H1 (cell line): ENCODE results near the gene LCE1E. TPM values are rescaled to one million over a fixed set of nuclear protein-coding genes. Genes with fewer than 3 reads are reported as not detected.

Experiments
- CTCF ChIA-PET: fragments of 300-600 bp; sonication (Branson Sonifier 250); formaldehyde crosslinking; loops from one replicate; lab custom pipeline; 2021; ENCODE audit not compliant: partially characterized antibody; lab: Charles Lee
- POLR2A ChIA-PET: fragments of 300-600 bp; sonication (Branson Sonifier 250); formaldehyde crosslinking; loops from one replicate; lab custom pipeline; 2021; ENCODE audit warnings: inconsistent platforms; ENCODE audit not compliant: partially characterized antibody; lab: Charles Lee
- DNase-seq, 2 experiments: peaks; one replicate each; pipeline versions ENCODE4 v3.0.0 to v3.0.0-alpha.2; 2010 to 2022; ENCODE audit warnings: low spot score in 2 of 2, low read depth in 1 of 2, mixed read lengths in 1 of 2
- FAIRE-seq: peaks from 2 replicates; lab custom pipeline; 2011; peaks lifted over from hg19 to GRCh38; lab: Jason Lieb, UNC
- H2AFZ ChIP-seq: 2 replicates; pipeline ENCODE4 v1.8.1; 2012; ENCODE audit warnings: low read length, inconsistent platforms
- H2AK5ac ChIP-seq: 2 replicates; pipeline ENCODE4 v1.6.1; 2013; ENCODE audit warnings: low read depth, low read length
- H2BK120ac ChIP-seq: replicated peaks from 2 replicates; pipeline ENCODE3; 2013; ENCODE audit warnings: low read depth, low read length, inconsistent platforms
- H2BK12ac ChIP-seq: 2 replicates; pipeline ENCODE4 v1.6.1; 2013; ENCODE audit warnings: low read depth, low read length
- H2BK15ac ChIP-seq: 2 replicates; pipeline ENCODE4 v1.6.1; 2013; ENCODE audit warnings: low read length
- H2BK20ac ChIP-seq: 2 replicates; pipeline ENCODE4 v1.6.1; 2013; ENCODE audit warnings: low read length
- H2BK5ac ChIP-seq: 2 replicates; pipeline ENCODE4 v1.6.1; 2013; ENCODE audit warnings: low read depth, low read length
- H3K14ac ChIP-seq: 2 replicates; pipeline ENCODE4 v1.6.1; 2013; ENCODE audit warnings: inconsistent platforms; ENCODE audit not compliant: insufficient read length
- H3K18ac ChIP-seq: 2 replicates; pipeline ENCODE4 v1.6.1; 2013; ENCODE audit warnings: low read length; ENCODE audit errors: extremely low read depth
- H3K23ac ChIP-seq: 2 replicates; pipeline ENCODE4 v1.6.1; 2013; ENCODE audit warnings: inconsistent platforms; ENCODE audit not compliant: insufficient read length
- H3K23me2 ChIP-seq: 2 replicates; pipeline ENCODE4 v1.6.1; 2013; ENCODE audit warnings: low read depth, low read length
- H3K27ac ChIP-seq: 2 replicates; pipeline ENCODE4 v1.6.1; 2011; ENCODE audit warnings: low read depth, low read length, inconsistent platforms
- H3K27me3 ChIP-seq, 4 experiments: replicated peaks in 1 of 4; 1 replicate in 1 of 4; 2 replicates in 3 of 4; pipeline versions ENCODE4 v1.6.1 to v1.8.1; 2011 to 2013; ENCODE audit warnings: low read length in 3 of 4, mild to moderate bottlenecking in 3 of 4, inconsistent platforms in 2 of 4, mixed read lengths in 2 of 4, moderate library complexity in 1 of 4; ENCODE audit not compliant: control insufficient read depth in 3 of 4, insufficient read depth in 3 of 4; ENCODE audit errors: extremely low read depth in 1 of 4
- H3K36me3 ChIP-seq, 4 experiments: 2 replicates each; pipeline versions ENCODE4 v1.6.1 to v1.8.1; 2011 to 2013; ENCODE audit warnings: mild to moderate bottlenecking in 4 of 4, low read length in 3 of 4, moderate library complexity in 2 of 4, control low read depth in 1 of 4, inconsistent platforms in 1 of 4; ENCODE audit not compliant: insufficient read depth in 4 of 4, control insufficient read depth in 2 of 4
- H3K4ac ChIP-seq: replicated peaks from 2 replicates; pipeline ENCODE3; 2013; ENCODE audit warnings: low read length, low read depth, mixed read lengths, inconsistent platforms; ENCODE audit not compliant: insufficient read length
- H3K4me1 ChIP-seq, 4 experiments: replicated peaks in 1 of 4; 1 replicate in 1 of 4; 2 replicates in 3 of 4; pipeline versions ENCODE4 v1.6.1 to v1.8.1; 2011 to 2013; ENCODE audit warnings: low read length in 3 of 4, inconsistent platforms in 2 of 4, mixed read lengths in 1 of 4; ENCODE audit not compliant: insufficient read depth in 4 of 4, control insufficient read depth in 3 of 4
- H3K4me2 ChIP-seq, 2 experiments: 2 replicates each; pipeline versions ENCODE4 v1.6.1 to v1.8.1; 2011 to 2013; ENCODE audit warnings: low read depth in 2 of 2, low read length in 2 of 2, control low read depth in 1 of 2, inconsistent platforms in 1 of 2, mild to moderate bottlenecking in 1 of 2; ENCODE audit not compliant: insufficient read depth in 1 of 2
- H3K4me3 ChIP-seq, 4 experiments: fragments of 200-600, 300-600 bp in 1 of 4; sonication (generic), shearing (Covaris generic), sonication (Bioruptor Twin) in 1 of 4; 2 replicates each; pipeline versions ENCODE4 v1.5.1 to v1.8.1; 2011 to 2016; ENCODE audit warnings: low read length in 4 of 4, low read depth in 3 of 4, control low read depth in 2 of 4, inconsistent platforms in 2 of 4, mild to moderate bottlenecking in 2 of 4, mixed read lengths in 1 of 4, moderate library complexity in 1 of 4; ENCODE audit not compliant: insufficient read depth in 2 of 4; ENCODE audit errors: extremely low read depth in 1 of 4
- H3K56ac ChIP-seq: replicated peaks from 2 replicates; pipeline ENCODE3; 2013; ENCODE audit warnings: low read depth, mild to moderate bottlenecking, mixed read lengths, low read length, inconsistent platforms; ENCODE audit not compliant: insufficient read length
- H3K79me1 ChIP-seq: 2 replicates; pipeline ENCODE4 v1.6.1; 2013; ENCODE audit warnings: low read depth, low read length, control low read depth
- H3K79me2 ChIP-seq, 2 experiments: 2 replicates each; pipeline versions ENCODE4 v1.6.1 to v1.8.1; 2012 to 2013; ENCODE audit warnings: low read length in 2 of 2, mild to moderate bottlenecking in 2 of 2, inconsistent platforms in 1 of 2; ENCODE audit not compliant: insufficient read depth in 2 of 2, control insufficient read depth in 1 of 2
- H3K9ac ChIP-seq, 4 experiments: replicated peaks in 1 of 4; 1 replicate in 1 of 4; 2 replicates in 3 of 4; pipeline versions ENCODE4 v1.6.1 to v1.8.1; 2011 to 2013; ENCODE audit warnings: low read depth in 3 of 4, low read length in 3 of 4, control low read depth in 2 of 4, mild to moderate bottlenecking in 2 of 4, moderate library complexity in 2 of 4, inconsistent platforms in 1 of 4; ENCODE audit errors: extremely low read depth in 1 of 4
- H3K9me3 ChIP-seq, 2 experiments: 2 replicates each; pipeline versions ENCODE4 v1.6.1 to v1.8.1; 2012 to 2013; ENCODE audit warnings: mild to moderate bottlenecking in 2 of 2, moderate library complexity in 2 of 2, control low read depth in 1 of 2, inconsistent platforms in 1 of 2, low read depth in 1 of 2, low read length in 1 of 2, mixed read lengths in 1 of 2; ENCODE audit not compliant: insufficient read depth in 2 of 2
- H4K20me1 ChIP-seq, 2 experiments: replicated peaks in 1 of 2; 2 replicates each; pipeline versions ENCODE3 to v1.8.1; 2011 to 2013; ENCODE audit warnings: inconsistent platforms in 2 of 2, low read length in 2 of 2, mild to moderate bottlenecking in 1 of 2; ENCODE audit not compliant: insufficient read depth in 2 of 2, control insufficient read depth in 1 of 2
- H4K5ac ChIP-seq: 2 replicates; pipeline ENCODE4 v1.6.1; 2013; ENCODE audit warnings: low read length, low read depth, mixed read lengths, inconsistent platforms; ENCODE audit not compliant: insufficient read length
- H4K8ac ChIP-seq: 2 replicates; pipeline ENCODE4 v1.8.0; 2013; ENCODE audit warnings: mild to moderate bottlenecking, moderate library complexity, low read length, inconsistent platforms; ENCODE audit not compliant: insufficient read depth; ENCODE audit errors: extremely low read depth
- H4K91ac ChIP-seq: replicated peaks from 2 replicates; pipeline ENCODE3; 2013; ENCODE audit warnings: low read length, mixed read lengths, inconsistent platforms; ENCODE audit not compliant: insufficient read length
- CREB1 ChIP-seq: IDR thresholded peaks from 2 replicates; pipeline ENCODE4 v1.6.1; 2012; ENCODE audit warnings: inconsistent platforms
- HDAC6 ChIP-seq: IDR thresholded peaks from one replicate; pipeline ENCODE4 v1.7.1; 2012; ENCODE audit warnings: low read depth, mild to moderate bottlenecking, inconsistent platforms, low read length, moderate library complexity
- RFX5 ChIP-seq: IDR thresholded peaks from 2 replicates; pipeline ENCODE4 v1.6.1; 2011; ENCODE audit warnings: low read depth, low read length, improper control_type of control experiment, borderline replicate concordance
- TEAD4 ChIP-seq: IDR thresholded peaks from 2 replicates; pipeline ENCODE4 v1.6.1; 2012; ENCODE audit warnings: low read depth, low read length, inconsistent platforms, mixed read lengths
- WGBS, 2 experiments: shearing (Covaris generic) in 1 of 2; methylation state at CpG; one replicate each; pipeline versions ENCODE4 v1.1.6 to v1.1.7; 2013 to 2015; ENCODE audit warnings: low lambda C conversion rate in 2 of 2, mixed read lengths in 2 of 2, inconsistent platforms in 1 of 2, low coverage in 1 of 2, missing lambda C conversion rate in 1 of 2; ENCODE audit not compliant: insufficient replicate concordance in 2 of 2, insufficient coverage in 1 of 2, insufficient read length in 1 of 2; ENCODE audit errors: extremely low coverage in 1 of 2, missing lambda C conversion rate in 1 of 2; 5-methylcytosine and 5-hydroxymethylcytosine counted together
- polyA plus RNA-seq, 7 experiments: library from polyadenylated mRNA; depleted of rRNA in 3 of 7; stranded (reverse) in 5 of 7; unstranded in 2 of 7; fragments of >200 nt in 5 of 7; fragments of 200-250 nt in 2 of 7; gene quantifications; 1 replicate in 5 of 7; 2 replicates in 1 of 7; 4 replicates in 1 of 7; pipeline versions ENCODE4 v1.2.1 to v1.2.3, GENCODE V29; 2011 to 2013; ENCODE audit warnings: missing spikeins in 2 of 7, mixed read lengths in 2 of 7
- total RNA-seq: library from RNA; stranded (reverse); fragmentation: NEBNext Ultra II Directional; extraction: Animal tissue kit (Norgen Biotek cat#: 25700); gene quantifications from 2 replicates; pipeline ENCODE4 v1.2.1, GENCODE V29; 2021

Gene LCE1E
- total and polyA plus RNA-seq, 2 of the 8 experiments (the other 6 are each of a cell fraction or from before 2014, with no cell fraction given) = not detected

DNA sequence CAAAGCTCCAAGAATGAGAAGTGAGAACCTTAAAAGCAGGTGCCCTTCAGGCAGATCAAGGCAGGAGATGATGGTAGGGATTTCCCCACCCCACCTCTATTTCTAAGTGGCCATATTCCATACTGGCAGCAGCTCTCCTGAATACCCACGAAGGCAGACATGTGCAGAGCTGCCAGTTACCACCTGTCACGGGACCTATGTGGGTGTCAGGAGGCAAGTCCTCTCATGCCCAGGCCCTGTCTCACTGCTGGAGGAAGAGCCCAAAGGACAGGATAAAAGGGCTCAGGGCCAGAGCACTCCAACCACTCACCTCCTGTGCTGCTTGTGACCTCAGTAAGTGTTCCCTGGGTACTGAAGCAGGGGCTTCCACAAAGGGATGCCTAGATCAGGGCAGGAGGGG lies 25.0 kb downstream of the LCE1E start:
- 69% methylated on average over 2 of the region's 2 CpGs; no CpG with 5 or more reads in 1 of the 2 experiments for WGBS, 2 experiments
- peaks cover 54 to 80% of the 10 kb centered on the region in 2 experiments for H3K9me3 ChIP-seq
- no peak overlapping the region for H3K27ac ChIP-seq
- no peak overlapping the region for H3K23ac ChIP-seq
- no peak overlapping the region for H2BK15ac ChIP-seq
- H4K8ac ChIP-seq = no peak overlapping the region
- H3K27me3 ChIP-seq = no peaks in the 10 kb centered on the region
- H2BK12ac ChIP-seq = no peak overlapping the region
- no peaks in the 10 kb centered on the region for H3K36me3 ChIP-seq
- no peak overlapping the region for H2BK120ac ChIP-seq
- FAIRE-seq = no peak
- no peak overlapping the region for H2BK20ac ChIP-seq
- no peak overlapping the region for H3K4me2 ChIP-seq
- DNase-seq = no peak
- CTCF ChIA-PET = no interaction called here
- H3K14ac ChIP-seq = no peak overlapping the region
- no peaks in the 10 kb centered on the region for H4K20me1 ChIP-seq
- H2AK5ac ChIP-seq = no peak overlapping the region
- no peaks in the 10 kb centered on the region for H3K79me2 ChIP-seq
- H2BK5ac ChIP-seq = no peak overlapping the region
- no peaks in the 10 kb centered on the region for H3K4me1 ChIP-seq
- H4K5ac ChIP-seq = no peak overlapping the region
- H3K4ac ChIP-seq = no peak overlapping the region
- no peak overlapping the region for H4K91ac ChIP-seq
- H3K9ac ChIP-seq = no peak overlapping the region
- H3K23me2 ChIP-seq = no peaks in the 10 kb centered on the region
- no peak overlapping the region for H3K18ac ChIP-seq
- POLR2A ChIA-PET = no interaction called here
- H3K4me3 ChIP-seq = no peak overlapping the region
- H3K79me1 ChIP-seq = no peaks in the 10 kb centered on the region
- no peak overlapping the region for H3K56ac ChIP-seq
- H2AFZ ChIP-seq = no peak overlapping the region
- TF ChIP-seq CREB1 (no peak), HDAC6 (no peak), TEAD4 (no peak), RFX5 (no peak)
